ENCODE data around the gene IGFBPL1. TPM values are rescaled to one million over a fixed set of nuclear protein-coding genes. Genes with fewer than 3 reads are reported as not detected.
A peak's percentile ranks its signal among the peaks of the same experiment; 100 is the strongest.
"Not testable (repeated sequence)": the region's sequence is repeated elsewhere in the genome, so short reads cannot be mapped to it uniquely, and the experiment has no call there.

IGFBPL1 gene
- polyA plus RNA-seq, 1 donor, result 0.67 TPM

DNA sequence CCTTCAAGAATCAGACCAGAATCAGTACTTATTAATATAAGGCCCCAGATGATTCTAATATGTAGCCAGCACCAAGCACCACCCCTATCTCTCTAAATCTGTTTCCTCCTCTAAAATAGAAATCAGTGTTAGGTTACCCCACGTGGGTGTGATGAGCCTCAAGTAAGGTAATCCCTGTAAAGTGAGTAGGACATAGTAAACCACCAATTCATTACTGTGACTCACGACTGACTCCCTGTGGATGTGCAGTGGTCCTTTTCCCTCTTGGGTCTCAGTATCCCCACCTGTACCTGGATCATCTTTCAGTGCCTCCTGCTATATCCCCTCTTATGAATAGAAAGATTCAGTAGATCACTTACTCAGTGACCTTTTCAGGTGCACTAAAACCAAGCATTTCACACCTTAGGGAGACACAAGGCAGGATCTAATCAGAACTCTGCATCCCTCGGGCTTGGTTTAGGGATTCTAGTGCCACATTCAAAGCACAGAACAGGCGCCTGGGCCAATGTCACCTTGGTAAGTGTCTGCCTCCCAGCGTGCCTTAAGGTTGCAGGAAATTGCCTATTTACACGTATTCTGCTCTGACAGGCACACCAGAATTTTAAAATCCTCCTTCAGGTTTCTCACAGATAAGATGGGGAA lies 43.9 kb downstream of the IGFBPL1 start:
- no peak for DNase-seq (ENCODE audit: low read depth)

DNA sequence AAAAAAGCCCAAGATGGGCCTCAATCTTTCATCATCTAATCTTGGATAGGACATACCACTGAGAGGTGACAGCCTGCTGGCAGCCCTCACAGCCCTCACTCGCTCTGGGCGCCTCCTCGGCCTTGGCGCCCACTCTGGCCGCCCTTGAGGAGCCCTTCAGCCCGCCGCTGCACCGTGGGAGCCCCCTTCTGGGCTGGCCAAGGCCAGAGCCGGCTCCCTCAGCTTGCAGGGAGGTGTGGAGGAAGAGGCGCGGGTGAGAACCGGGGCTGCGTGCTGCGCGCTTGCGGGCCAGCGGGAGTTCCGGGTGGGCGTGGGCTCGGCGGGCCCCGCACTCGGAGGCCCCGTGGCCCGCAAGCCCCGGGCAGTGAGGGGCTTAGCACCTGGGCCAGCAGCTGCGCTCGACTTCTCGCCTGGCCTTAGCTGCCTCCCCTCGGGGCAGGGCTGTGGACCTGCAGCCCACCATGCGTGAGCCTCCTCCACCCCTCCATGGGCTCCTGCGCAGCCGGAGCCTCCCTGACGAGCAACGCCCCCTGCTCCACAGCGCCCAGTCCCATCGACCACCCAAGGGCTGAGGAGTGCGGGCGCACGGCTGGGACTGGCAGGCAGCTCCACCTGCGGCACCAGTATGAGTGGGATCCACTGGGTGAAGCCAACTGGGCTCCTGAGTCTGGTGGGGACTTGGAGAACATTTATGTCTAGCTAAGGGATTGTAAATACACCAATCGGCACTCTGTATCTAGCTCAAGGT lies 46.7 kb downstream of the IGFBPL1 start:
- not testable (repeated sequence) for DNase-seq (ENCODE audit: low read depth)

- no peak for DNase-seq (ENCODE audit: low read depth)
These were observed 48.1 kb downstream of the IGFBPL1 start for GRCh38 chr9:38376021-38376670.

DNA sequence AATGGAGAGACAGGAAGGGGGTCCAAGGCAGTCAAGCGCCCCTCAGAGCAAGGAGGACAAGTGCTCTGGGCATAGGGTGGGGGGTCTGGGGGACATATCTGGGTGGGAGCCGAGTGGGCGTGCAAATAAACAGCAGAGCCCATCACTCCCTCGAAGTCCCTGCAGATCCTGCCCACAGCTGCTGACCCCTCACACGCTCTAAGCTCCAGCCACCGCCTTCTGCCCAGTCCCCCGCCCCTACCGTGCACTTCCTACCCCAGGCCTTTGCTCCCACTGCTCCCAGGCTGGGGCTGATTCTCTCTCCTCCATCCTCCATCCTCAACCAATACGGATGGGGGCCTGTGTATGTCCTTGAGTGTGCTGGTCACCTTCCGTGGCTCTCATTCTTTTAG lies 48.7 kb downstream of the IGFBPL1 start:
- no peak for DNase-seq (ENCODE audit: low read depth)

DNA sequence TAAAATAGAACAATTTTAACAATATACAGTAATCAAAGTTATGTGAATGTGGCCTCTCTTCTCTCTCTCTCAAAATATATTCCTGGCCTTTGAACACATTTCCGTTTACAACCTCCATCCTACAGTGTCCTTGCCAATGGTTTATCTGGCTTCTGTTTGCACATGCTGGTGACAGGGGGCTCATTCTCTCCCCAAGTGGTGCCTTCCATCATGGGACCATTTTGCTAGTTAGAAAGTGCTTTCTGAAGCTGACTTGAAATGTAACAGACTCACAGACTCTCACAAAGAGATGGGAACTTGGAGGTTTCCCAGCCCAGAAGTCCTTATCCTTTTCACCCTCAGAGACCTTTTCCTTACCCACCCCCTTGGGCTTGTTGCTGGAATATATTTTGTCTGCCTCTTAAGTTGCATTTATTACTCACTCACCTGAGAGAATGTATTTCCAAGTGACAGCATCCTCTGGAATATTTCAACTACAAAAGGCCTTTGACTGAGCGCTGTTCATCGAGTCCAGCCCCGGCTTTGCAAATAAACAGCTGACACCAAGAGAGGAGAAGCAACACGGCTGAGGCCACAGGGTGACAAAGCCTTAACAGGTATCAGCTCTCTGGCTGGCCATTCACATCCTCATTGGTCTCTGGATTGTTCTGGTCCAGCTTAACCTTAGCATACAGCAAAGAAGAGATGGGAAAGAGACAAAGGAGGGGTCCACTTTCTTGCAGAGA lies 49.2 kb downstream of the IGFBPL1 start:
- DNase-seq (ENCODE audit: low read depth), result no peak

DNA sequence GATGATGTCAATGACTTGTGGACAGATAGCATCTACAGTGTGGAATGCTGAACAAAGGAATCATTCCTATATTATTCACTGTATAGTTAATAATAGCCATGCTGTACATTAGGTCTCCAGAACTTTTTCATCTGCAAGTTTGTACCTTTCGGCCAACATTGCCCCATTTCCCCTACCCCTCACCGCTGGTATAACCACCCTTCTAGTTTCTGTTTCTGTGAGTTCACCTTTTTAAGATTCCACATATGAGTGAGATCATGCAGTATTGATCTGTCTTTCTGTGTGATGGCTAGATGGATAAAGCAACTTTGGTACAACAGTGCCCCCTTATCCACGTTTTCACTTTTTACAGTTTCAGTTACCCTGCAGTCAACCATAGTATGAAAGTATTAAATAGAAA lies 50.6 kb downstream of the IGFBPL1 start:
- no peak for DNase-seq (ENCODE audit: low read depth)

- no peak for DNase-seq (ENCODE audit: low read depth)
These were observed 51.3 kb downstream of the IGFBPL1 start for GRCh38 chr9:38372762-38373619.

DNA sequence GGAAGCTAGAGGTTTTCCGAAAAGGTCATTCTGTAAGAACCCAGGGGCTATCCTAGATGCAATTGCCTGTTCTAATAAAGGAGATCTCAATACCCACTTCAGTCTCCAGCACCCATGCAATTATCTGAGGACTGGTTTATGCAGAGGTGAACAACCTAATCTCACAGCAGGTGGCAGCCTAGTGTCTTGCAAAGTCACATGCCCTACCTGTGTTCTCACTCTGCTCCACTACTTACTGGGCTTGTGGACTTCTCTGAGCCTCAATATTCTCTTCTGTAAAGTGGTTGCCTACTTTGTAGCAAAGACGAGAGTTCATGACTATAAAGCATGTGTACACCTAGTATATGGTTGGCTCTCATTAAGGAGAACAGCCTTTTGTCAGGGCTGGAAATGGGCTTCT lies 52.8 kb downstream of the IGFBPL1 start:
- no peak for DNase-seq (ENCODE audit: low read depth)

GRCh38 chr9:38370176-38370575 lies 54.1 kb downstream of the IGFBPL1 start:
- no peak for DNase-seq (ENCODE audit: low read depth)

- no peak for DNase-seq (ENCODE audit: low read depth)
These were observed 55.5 kb downstream of the IGFBPL1 start for GRCh38 chr9:38368731-38369130.

- DNase-seq (ENCODE audit: low read depth), result no peak
These were observed 56.4 kb downstream of the IGFBPL1 start for GRCh38 chr9:38367898-38368297.

GRCh38 chr9:38363589-38363925 lies 60.7 kb downstream of the IGFBPL1 start:
- DNase-seq (ENCODE audit: low read depth), result no peak

- peak; percentile 70 for DNase-seq (ENCODE audit: low read depth)
These were observed 61.2 kb downstream of the IGFBPL1 start for GRCh38 chr9:38362852-38363588.

DNA sequence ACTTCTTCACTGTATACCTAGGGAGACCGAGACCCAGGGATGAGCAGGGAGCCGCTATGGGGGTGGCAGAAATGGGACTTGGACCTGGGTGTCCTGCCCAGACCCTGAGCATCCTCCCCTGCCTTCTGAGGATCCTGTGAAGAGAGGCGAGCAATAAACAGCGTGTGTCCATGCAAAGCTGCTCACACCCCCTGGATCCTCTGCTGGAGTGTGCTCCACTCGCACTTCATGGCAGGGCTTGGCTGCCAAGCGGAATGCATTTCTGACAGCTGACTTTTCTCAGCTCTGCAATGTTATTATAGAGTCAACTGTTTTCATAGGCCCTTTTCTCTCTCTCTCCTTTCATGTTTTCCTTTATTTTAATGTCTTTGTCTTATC lies 62.8 kb downstream of the IGFBPL1 start:
- no peak for DNase-seq (ENCODE audit: low read depth)

GRCh38 chr9:38360839-38361472 lies 63.3 kb downstream of the IGFBPL1 start:
- DNase-seq (ENCODE audit: low read depth), result no peak

GRCh38 chr9:38359689-38360385 lies 64.4 kb downstream of the IGFBPL1 start:
- DNase-seq (ENCODE audit: low read depth), result no peak

- no peak for DNase-seq (ENCODE audit: low read depth)
These were observed 65.0 kb downstream of the IGFBPL1 start for GRCh38 chr9:38359297-38359653.

- no peak for DNase-seq (ENCODE audit: low read depth)
These were observed 65.6 kb downstream of the IGFBPL1 start for GRCh38 chr9:38358390-38359296.
